ENCODE measurements around the gene EVI5L. TPM values are rescaled to one million over a fixed set of nuclear protein-coding genes. Genes with fewer than 3 reads are reported as not detected.
A peak's percentile ranks its signal among the peaks of the same experiment; 100 is the strongest.

EVI5L gene
- total RNA-seq, 1 donor from 2014 or later, result 17.2 TPM

DNA sequence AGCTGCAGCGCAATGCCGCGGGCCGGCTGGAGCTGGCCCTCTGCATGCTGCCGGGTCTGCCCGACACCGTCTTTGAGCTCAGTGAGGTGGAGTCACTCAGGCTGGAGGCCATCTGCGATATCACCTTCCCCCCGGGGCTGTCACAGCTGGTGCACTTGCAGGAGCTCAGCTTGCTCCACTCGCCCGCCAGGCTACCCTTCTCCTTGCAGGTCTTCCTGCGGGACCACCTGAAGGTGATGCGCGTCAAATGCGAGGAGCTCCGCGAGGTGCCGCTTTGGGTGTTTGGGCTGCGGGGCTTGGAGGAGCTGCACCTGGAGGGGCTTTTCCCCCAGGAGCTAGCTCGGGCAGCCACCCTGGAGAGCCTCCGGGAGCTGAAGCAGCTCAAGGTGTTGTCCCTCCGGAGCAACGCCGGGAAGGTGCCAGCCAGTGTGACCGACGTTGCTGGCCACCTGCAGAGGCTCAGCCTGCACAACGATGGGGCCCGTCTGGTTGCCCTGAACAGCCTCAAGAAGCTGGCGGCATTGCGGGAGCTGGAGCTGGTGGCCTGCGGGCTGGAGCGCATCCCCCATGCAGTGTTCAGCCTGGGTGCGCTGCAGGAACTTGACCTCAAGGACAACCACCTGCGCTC is 69.8 kb downstream of the EVI5L start:
- peak overlapping the region; percentile 88 for H3K27ac ChIP-seq
- H3K27me3 ChIP-seq, result no peaks in the 10 kb centered on the region
- no peak overlapping the region for H3K4me3 ChIP-seq
- TF ChIP-seq POLR2A (IDR thresholded peaks at IDR 0.05), result no peak
- TF ChIP-seq, protein P1, sequence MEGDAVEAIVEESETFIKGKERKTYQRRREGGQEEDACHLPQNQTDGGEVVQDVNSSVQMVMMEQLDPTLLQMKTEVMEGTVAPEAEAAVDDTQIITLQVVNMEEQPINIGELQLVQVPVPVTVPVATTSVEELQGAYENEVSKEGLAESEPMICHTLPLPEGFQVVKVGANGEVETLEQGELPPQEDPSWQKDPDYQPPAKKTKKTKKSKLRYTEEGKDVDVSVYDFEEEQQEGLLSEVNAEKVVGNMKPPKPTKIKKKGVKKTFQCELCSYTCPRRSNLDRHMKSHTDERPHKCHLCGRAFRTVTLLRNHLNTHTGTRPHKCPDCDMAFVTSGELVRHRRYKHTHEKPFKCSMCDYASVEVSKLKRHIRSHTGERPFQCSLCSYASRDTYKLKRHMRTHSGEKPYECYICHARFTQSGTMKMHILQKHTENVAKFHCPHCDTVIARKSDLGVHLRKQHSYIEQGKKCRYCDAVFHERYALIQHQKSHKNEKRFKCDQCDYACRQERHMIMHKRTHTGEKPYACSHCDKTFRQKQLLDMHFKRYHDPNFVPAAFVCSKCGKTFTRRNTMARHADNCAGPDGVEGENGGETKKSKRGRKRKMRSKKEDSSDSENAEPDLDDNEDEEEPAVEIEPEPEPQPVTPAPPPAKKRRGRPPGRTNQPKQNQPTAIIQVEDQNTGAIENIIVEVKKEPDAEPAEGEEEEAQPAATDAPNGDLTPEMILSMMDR (IDR thresholded peaks at IDR 0.05), result no peak
- no peak for TF ChIP-seq POLR2AphosphoS5 (IDR thresholded peaks at IDR 0.05; ENCODE audit: insufficient read depth in 1 of 2, low read depth in 1 of 2)
- peaks cover 33% of the 10 kb centered on the region for H3K4me1 ChIP-seq
- no peak for DNase-seq (ENCODE audit: extremely low spot score in 2 of 2)
- no peaks in the 10 kb centered on the region for H3K9me3 ChIP-seq
- intact Hi-C loops (cut with DNase I), result no loop called here
- no peaks in the 10 kb centered on the region for H3K36me3 ChIP-seq

DNA sequence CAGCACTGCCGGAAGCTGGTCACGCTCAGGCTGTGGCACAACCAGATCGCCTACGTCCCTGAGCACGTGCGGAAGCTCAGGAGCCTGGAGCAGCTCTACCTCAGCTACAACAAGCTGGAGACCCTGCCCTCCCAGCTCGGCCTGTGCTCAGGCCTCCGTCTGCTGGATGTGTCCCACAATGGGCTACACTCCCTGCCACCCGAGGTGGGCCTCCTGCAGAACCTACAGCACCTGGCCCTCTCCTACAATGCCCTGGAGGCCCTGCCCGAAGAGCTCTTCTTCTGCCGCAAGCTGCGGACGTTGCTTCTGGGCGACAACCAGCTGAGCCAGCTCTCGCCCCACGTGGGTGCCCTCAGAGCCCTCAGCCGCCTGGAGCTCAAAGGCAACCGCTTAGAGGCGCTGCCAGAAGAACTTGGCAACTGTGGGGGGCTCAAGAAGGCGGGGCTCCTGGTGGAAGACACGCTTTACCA is 70.4 kb downstream of the EVI5L start:
- intact Hi-C loops (cut with DNase I), result no loop called here
- H3K4me1 ChIP-seq, result peaks cover 39% of the 10 kb centered on the region
- no peaks in the 10 kb centered on the region for H3K36me3 ChIP-seq
- H3K27me3 ChIP-seq, result no peaks in the 10 kb centered on the region
- peak in 1 of 2 donors; percentile 19 for TF ChIP-seq POLR2AphosphoS5 (IDR thresholded peaks at IDR 0.05; ENCODE audit: insufficient read depth in 1 of 2, low read depth in 1 of 2)
- no peak for TF ChIP-seq POLR2A (IDR thresholded peaks at IDR 0.05)
- TF ChIP-seq, protein P1 (IDR thresholded peaks at IDR 0.05), result no peak
- no peak for DNase-seq (ENCODE audit: extremely low spot score in 2 of 2)
- peak overlapping the region; percentile 88 for H3K27ac ChIP-seq
- H3K4me3 ChIP-seq, result no peak overlapping the region
- no peaks in the 10 kb centered on the region for H3K9me3 ChIP-seq

DNA sequence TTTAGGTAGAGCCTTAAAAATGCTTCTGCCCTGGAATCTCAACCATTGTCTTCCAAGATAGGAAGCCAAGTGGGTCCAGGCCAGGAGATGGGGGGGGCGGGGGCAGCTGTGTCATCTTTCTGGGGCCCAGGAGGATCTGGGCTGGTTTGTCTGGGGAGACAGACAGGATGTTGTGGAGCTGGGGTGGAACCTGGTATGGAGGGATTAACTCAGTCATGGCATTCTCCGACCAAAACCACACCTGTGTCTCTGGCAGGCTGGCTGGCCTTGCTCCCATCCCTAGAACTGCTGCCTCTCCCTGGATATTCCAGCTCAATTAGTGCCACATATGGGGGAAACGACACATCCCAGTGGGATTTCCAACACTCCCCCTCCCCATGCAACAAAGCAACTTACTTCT is 70.9 kb downstream of the EVI5L start:
- intact Hi-C loops (cut with DNase I), result no loop called here
- no peak overlapping the region for H3K4me3 ChIP-seq
- H3K36me3 ChIP-seq, result peaks cover 0 to 3% of the 10 kb centered on the region in 2 donors
- DNase-seq (ENCODE audit: extremely low spot score in 2 of 2), result no peak
- no peaks in the 10 kb centered on the region for H3K9me3 ChIP-seq
- peak overlapping the region; percentile 88 for H3K27ac ChIP-seq
- H3K4me1 ChIP-seq, result peaks cover 44% of the 10 kb centered on the region
- no peaks in the 10 kb centered on the region for H3K27me3 ChIP-seq
- TF ChIP-seq, protein P1 (IDR thresholded peaks at IDR 0.05), result no peak
- TF ChIP-seq POLR2AphosphoS5 (IDR thresholded peaks at IDR 0.05; ENCODE audit: insufficient read depth in 1 of 2, low read depth in 1 of 2) (peak in 1 of 2 donors; percentile 6), POLR2A (IDR thresholded peaks at IDR 0.05) (no peak)

DNA sequence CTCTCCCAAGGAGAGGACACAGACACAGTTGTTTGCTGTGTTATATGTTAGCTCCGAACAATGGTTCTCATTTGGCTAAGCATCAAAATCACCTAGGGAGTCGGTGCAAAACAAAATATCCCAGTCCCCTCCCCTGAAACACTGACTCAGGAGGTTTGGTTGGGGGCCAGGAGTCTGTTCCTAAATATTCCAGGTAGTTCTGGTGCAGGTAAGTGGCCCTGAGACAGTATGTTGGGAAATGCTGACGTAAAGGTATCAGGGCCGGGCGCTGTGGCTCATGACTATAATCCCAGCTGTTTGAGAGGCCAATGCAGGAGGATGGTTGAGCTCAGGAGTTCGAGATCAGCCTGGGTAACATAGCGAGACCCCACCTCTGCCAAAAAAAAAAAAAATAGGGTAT is 71.3 kb downstream of the EVI5L start:
- H3K27me3 ChIP-seq, result no peaks in the 10 kb centered on the region
- H3K36me3 ChIP-seq, result peaks cover 0 to 7% of the 10 kb centered on the region in 2 donors
- intact Hi-C loops (cut with DNase I), result no loop called here
- H3K27ac ChIP-seq, result peak overlapping the region; percentile 88
- H3K4me1 ChIP-seq, result peaks cover 48% of the 10 kb centered on the region
- H3K9me3 ChIP-seq, result no peaks in the 10 kb centered on the region
- TF ChIP-seq, protein P1 (IDR thresholded peaks at IDR 0.05), result no peak
- no peak overlapping the region for H3K4me3 ChIP-seq
- no peak for DNase-seq (ENCODE audit: extremely low spot score in 2 of 2)

DNA sequence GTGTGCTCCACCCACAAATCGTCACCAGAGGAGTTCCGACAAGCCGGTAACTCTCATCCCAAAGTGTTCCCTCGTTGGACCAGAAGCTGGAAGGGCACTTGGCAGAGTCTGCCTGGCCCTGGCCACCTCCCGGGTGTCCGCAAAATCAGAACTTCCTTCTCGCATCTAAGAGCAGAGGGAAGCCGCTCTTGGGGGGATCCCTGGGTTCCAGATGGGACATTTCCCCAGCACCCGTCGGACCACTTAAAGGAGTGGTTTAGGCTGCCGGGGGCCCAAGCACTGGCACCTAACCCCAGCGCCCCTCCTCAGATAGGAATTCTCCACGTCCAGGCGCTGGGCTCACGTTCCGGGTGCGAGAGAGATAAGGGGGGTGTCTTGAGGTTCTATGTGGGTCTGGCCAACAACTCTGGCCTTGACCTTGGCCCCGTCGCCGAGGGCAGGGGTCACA is 72.8 kb downstream of the EVI5L start:
- TF ChIP-seq POLR2A (IDR thresholded peaks at IDR 0.05) (no peak), POLR2AphosphoS5 (IDR thresholded peaks at IDR 0.05; ENCODE audit: insufficient read depth in 1 of 2, low read depth in 1 of 2) (no peak)
- TF ChIP-seq, protein P1 (IDR thresholded peaks at IDR 0.05), result no peak
- H3K27ac ChIP-seq, result peak overlapping the region; percentile 88
- H3K4me3 ChIP-seq, result peak overlapping the region; percentile 55 to 86
- H3K4me1 ChIP-seq, result peaks cover 63% of the 10 kb centered on the region
- no peak for DNase-seq (ENCODE audit: extremely low spot score in 2 of 2)
- H3K9me3 ChIP-seq, result no peaks in the 10 kb centered on the region
- H3K27me3 ChIP-seq, result no peaks in the 10 kb centered on the region
- intact Hi-C loops (cut with DNase I), result no loop called here
- H3K36me3 ChIP-seq, result peaks cover 0 to 9% of the 10 kb centered on the region in 2 donors
